ENCODE measurements around the gene DENND5A. TPM values are rescaled to one million over a fixed set of nuclear protein-coding genes. Genes with fewer than 3 reads are reported as not detected.
"Not testable (repeated sequence)": the region's sequence is repeated elsewhere in the genome, so short reads cannot be mapped to it uniquely, and the experiment has no call there.

Gene DENND5A
- total RNA-seq, 4 donors from 2014 or later = 6.1 to 67.7 (median 23.2) TPM

DNA sequence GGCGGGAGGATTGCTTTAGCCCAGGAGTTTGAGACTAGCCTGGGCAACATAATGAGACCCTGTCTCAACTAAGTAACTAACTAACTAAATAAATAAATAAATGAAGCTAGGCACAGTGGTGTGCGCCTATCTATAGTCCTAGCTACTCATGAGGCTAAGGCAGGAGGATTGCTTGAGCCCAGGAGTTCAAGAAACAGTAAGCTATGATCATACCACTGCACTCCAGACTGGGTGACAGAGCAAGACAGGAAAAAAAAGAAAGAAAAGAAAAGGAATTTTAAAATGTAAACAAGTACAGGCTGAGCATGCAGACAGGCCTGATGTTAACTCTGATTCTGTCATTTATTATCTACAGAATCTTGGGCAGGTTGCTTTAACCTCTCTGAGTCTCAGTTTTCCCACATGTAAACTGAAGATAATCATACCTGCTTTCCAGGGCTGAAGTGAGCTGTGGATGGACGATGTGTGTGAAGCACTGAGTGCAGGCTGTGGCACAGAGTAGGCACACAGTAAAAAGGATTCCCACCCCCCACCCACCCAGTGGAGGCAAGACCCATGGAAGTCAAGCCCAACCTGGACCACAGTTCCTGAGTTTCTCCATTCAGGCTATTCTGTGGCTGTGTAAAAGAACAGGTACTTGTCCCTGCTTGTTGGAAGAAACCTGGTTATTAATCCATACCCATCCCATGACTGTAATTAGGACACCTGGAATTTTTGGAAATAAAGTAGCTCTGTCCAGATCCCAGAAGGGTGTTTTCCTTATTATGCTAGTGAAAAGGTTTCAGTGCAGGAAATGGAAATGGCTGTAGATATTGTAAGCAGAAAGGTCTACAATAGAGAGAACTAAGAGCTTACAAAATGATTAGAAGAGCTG lies 155.1 kb downstream of the DENND5A start:
- TF ChIP-seq, protein P1, sequence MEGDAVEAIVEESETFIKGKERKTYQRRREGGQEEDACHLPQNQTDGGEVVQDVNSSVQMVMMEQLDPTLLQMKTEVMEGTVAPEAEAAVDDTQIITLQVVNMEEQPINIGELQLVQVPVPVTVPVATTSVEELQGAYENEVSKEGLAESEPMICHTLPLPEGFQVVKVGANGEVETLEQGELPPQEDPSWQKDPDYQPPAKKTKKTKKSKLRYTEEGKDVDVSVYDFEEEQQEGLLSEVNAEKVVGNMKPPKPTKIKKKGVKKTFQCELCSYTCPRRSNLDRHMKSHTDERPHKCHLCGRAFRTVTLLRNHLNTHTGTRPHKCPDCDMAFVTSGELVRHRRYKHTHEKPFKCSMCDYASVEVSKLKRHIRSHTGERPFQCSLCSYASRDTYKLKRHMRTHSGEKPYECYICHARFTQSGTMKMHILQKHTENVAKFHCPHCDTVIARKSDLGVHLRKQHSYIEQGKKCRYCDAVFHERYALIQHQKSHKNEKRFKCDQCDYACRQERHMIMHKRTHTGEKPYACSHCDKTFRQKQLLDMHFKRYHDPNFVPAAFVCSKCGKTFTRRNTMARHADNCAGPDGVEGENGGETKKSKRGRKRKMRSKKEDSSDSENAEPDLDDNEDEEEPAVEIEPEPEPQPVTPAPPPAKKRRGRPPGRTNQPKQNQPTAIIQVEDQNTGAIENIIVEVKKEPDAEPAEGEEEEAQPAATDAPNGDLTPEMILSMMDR (IDR thresholded peaks at IDR 0.05) = no peak
- no peak for TF ChIP-seq POLR2A (IDR thresholded peaks at IDR 0.05)
- Histone ChIP-seq H3K9me3 (peaks cover 0 to 4% (median 0%) of the 10 kb centered on the region in 4 donors), H3K27ac (no peak overlapping the region), H3K27me3 (no peaks in the 10 kb centered on the region), H3K4me1 (no peaks in the 10 kb centered on the region), H3K36me3 (no peaks in the 10 kb centered on the region), H3K4me3 (no peak overlapping the region)
- DNase-seq = no peak

DNA sequence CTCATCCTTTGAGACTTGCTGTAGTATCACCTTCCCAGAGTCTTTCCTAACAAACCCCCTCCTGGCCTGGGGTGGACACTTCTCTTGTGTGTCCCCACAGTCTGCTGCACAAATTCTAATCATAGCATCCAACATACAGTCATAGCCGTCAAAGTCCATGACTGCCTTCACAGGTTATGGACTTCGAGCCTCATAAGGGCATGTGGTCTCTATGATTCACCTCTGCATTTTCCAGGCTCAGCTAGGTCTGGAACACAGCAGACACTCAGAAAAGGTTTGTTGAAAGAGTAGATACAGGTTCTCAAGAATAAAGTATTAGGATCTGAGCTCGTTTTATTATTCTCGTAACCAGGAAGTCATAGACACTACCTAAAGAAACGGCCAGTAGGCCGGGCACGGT lies 160.6 kb downstream of the DENND5A start:
- H3K36me3 ChIP-seq = no peaks in the 10 kb centered on the region
- H3K9me3 ChIP-seq = no peaks in the 10 kb centered on the region
- H3K27ac ChIP-seq = no peak overlapping the region
- DNase-seq = no peak
- no peak overlapping the region for H3K4me3 ChIP-seq
- H3K4me1 ChIP-seq = no peaks in the 10 kb centered on the region
- H3K27me3 ChIP-seq = no peaks in the 10 kb centered on the region
- no peak for TF ChIP-seq POLR2A (IDR thresholded peaks at IDR 0.05)
- TF ChIP-seq, protein P1 (IDR thresholded peaks at IDR 0.05) = no peak

DNA sequence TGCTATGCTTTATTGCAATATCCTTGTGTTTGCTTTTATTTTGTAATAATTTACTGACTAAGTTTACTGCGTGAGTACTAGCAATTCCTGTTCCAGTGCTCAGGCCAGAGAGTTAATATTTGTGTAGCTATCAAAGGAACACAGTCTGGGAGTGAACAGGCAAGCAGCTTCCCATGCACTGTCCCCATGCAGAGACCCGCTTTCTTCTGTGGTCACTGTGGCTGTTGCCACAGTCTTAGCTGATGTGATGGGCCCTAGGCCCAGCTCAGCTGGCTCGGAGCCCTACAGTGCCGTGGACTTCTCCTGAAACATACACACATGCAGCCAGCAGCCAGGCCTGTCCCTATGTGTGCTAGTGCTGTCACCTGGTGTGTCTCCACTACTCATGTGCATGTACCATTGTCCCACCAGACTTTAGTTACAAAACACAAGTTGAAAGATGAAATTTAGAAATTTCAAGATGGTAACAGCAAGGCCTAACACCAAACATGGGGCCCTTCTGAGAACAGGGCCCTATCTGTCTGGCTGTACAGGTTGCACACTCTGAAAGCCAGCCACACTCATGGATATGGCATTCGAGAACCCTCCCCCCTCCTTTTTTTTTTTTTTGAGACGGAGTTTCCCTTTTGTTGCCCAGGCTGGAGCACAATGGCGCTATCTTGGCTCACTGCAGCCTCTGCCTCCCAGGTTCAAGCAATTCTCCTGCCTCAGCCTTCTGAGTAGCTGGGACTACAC lies 161.4 kb downstream of the DENND5A start:
- no peaks in the 10 kb centered on the region for H3K4me1 ChIP-seq
- H3K4me3 ChIP-seq = no peak overlapping the region
- no peak overlapping the region for H3K27ac ChIP-seq
- H3K9me3 ChIP-seq = no peaks in the 10 kb centered on the region
- no peak for TF ChIP-seq POLR2A (IDR thresholded peaks at IDR 0.05)
- TF ChIP-seq, protein P1 (IDR thresholded peaks at IDR 0.05) = no peak
- no peaks in the 10 kb centered on the region for H3K36me3 ChIP-seq
- no peak for DNase-seq
- H3K27me3 ChIP-seq = no peaks in the 10 kb centered on the region

DNA sequence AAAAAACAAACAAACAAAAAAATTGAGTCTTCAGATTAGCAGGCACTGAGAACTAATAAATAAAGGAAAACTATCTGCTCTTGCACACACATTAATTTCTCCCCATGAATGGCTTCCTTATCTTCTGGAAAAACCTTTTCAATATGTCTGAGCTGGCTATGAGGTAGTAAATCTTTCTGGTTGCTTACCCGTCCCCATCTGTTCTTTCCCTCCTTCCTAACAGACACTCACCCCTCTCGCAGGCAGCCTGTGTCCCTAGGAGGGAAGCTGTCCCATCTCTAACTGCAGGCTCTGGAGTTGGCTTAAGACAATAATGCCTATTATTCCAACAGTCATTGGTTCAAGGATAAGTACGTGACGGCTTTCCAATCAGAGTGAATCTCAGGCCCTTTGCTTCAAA lies 165.5 kb downstream of the DENND5A start:
- no peaks in the 10 kb centered on the region for H3K9me3 ChIP-seq
- no peaks in the 10 kb centered on the region for H3K27me3 ChIP-seq
- no peak overlapping the region for H3K27ac ChIP-seq
- no peaks in the 10 kb centered on the region for H3K36me3 ChIP-seq
- TF ChIP-seq, protein P1 (IDR thresholded peaks at IDR 0.05) = no peak
- TF ChIP-seq POLR2A (IDR thresholded peaks at IDR 0.05) = no peak
- no peaks in the 10 kb centered on the region for H3K4me1 ChIP-seq
- DNase-seq = no peak
- H3K4me3 ChIP-seq = no peak overlapping the region

DNA sequence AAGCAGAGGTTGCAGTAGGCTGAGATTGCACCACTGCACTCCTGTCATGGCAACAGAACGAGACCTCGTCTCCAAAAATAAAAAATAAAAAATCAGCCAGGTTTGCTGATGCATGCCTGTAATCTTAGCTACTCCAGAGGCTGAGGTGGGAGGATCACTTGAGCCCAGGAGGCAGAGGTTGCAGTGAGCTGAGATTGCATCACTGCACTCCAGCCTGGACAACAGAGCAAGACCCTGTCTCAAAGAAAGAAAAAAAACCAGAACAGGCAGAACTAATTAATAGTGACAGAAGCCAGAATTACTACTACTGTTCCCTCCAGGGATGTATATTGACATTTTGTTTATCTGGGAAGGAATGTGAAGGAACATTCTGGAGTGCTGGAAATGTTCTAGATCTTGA lies 166.7 kb downstream of the DENND5A start:
- not testable (repeated sequence) for H3K4me3 ChIP-seq, H3K27ac ChIP-seq, H3K27me3 ChIP-seq, DNase-seq, H3K9me3 ChIP-seq, H3K36me3 ChIP-seq, H3K4me1 ChIP-seq

DNA sequence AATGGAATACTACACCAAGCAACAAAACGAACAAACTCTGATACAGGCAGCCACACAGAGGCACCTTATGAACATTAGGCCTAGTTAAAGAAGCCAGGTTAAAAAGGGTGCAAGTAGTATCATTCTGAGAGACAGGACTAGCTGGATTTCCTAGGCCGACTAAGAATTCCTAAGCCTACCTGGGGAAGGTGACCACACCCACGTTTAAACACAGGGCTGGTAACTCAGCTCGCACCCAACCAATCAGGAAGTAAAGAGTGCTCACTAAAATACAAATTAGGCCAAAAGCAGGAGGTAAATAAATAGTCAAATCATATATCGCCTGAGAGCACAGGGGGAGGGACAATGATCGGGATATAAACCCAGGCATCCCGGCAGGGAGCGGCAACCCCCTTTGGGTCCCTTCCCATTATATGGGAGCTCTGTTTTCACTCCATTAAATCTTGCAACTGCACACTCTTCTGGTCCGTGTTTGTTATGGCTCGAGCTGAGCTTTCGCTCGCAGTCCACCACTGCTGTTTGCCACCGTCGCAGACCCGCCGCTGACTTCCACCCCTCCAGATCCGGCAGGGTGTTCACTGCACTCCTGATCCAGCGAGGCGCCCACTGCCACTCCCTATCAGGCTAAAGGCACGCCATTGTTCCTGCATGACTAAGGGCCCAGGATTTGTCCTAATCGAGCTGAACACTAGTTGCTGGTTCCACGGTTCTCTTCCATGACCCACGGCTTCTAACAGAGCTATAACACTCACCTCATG lies 167.8 kb downstream of the DENND5A start:
- H3K27me3 ChIP-seq, H3K27ac ChIP-seq, H3K4me1 ChIP-seq, H3K36me3 ChIP-seq, H3K4me3 ChIP-seq, DNase-seq, H3K9me3 ChIP-seq: not testable (repeated sequence)

All from Peyer's patch (tissue), 4 donors.